Caco-2 (cell line): ENCODE measurements around the gene FOXM1. TPM values are rescaled to one million over a fixed set of nuclear protein-coding genes. Genes with fewer than 3 reads are reported as not detected.
A peak's percentile ranks its signal among the peaks of the same experiment; 100 is the strongest.

Source experiments
- BruUV-seq: library from RNA; stranded (reverse); fragments of 400-500 nt; replicated peaks from 2 replicates; lab custom pipeline; 2021; lab: Mats Ljungman, UMichigan
- CTCF ChIA-PET: fragments of 300-600 bp; sonication (Branson Sonifier 250); formaldehyde crosslinking; loops from one replicate; lab custom pipeline; 2022; ENCODE audit warnings: antibody characterized with exemption; lab: Charles Lee
- POLR2A ChIA-PET: fragments of 300-600 bp; sonication (Branson Sonifier 250); formaldehyde crosslinking; loops from one replicate; lab custom pipeline; 2022; ENCODE audit warnings: antibody characterized with exemption; lab: Charles Lee
- DNase-seq, 2 experiments: peaks; one replicate each; pipeline versions ENCODE4 v3.0.0 to v3.0.0-alpha.2; 2020 to 2022
- H3K27me3 ChIP-seq: replicated peaks from 2 replicates; pipeline ENCODE4 v1.6.0; 2011; ENCODE audit warnings: low read length; ENCODE audit not compliant: control insufficient read depth, insufficient read depth
- H3K36me3 ChIP-seq: 2 replicates; pipeline ENCODE4 v1.5.1; 2011; ENCODE audit warnings: low read length; ENCODE audit not compliant: control insufficient read depth, insufficient read depth
- H3K4me1 ChIP-seq: fragments of 250-450 bp; sonication (Bioruptor Pico); 2 replicates; pipeline ENCODE4 v1.5.1; 2020; ENCODE audit warnings: mild to moderate bottlenecking
- H3K4me3 ChIP-seq: 2 replicates; pipeline ENCODE4 v1.5.1; 2011; ENCODE audit warnings: low read depth, mild to moderate bottlenecking, control low read depth, low read length
- H3K9me3 ChIP-seq: fragments of 250-450 bp; sonication (Bioruptor Pico); 2 replicates; pipeline ENCODE4 v1.5.1; 2020; ENCODE audit warnings: mild to moderate bottlenecking, moderate library complexity
- H3K27ac Mint-ChIP-seq: one replicate; pipeline ENCODE4 v1.8.0; 2022; ENCODE audit warnings: mixed read lengths; ENCODE audit not compliant: unreplicated experiment
- H3K27me3 Mint-ChIP-seq: one replicate; pipeline ENCODE4 v1.8.0; 2022; ENCODE audit warnings: mixed read lengths; ENCODE audit not compliant: insufficient read depth, unreplicated experiment
- H3K36me3 Mint-ChIP-seq: one replicate; pipeline ENCODE4 v1.8.0; 2022; ENCODE audit warnings: mild to moderate bottlenecking, mixed read lengths; ENCODE audit not compliant: insufficient read depth, unreplicated experiment
- H3K4me1 Mint-ChIP-seq: one replicate; pipeline ENCODE4 v1.8.0; 2022; ENCODE audit warnings: low read depth, mixed read lengths; ENCODE audit not compliant: unreplicated experiment
- H3K4me3 Mint-ChIP-seq: one replicate; pipeline ENCODE4 v1.8.0; 2022; ENCODE audit warnings: mild to moderate bottlenecking, moderate library complexity, mixed read lengths; ENCODE audit not compliant: unreplicated experiment
- H3K9me3 Mint-ChIP-seq: one replicate; pipeline ENCODE4 v1.8.0; 2022; ENCODE audit warnings: mixed read lengths; ENCODE audit not compliant: unreplicated experiment
- intact Hi-C: fragments of 100-400 bp; cut with micrococcal nuclease; formaldehyde crosslinking; loops from one replicate; pipeline ENCODE4 v1.10.0; 2022; ENCODE audit not compliant: unreplicated experiment
- total RNA-seq: library from RNA; stranded (reverse); gene quantifications from 2 replicates; pipeline ENCODE4 v1.2.3, GENCODE V29; 2022
- TF ChIP-seq, protein P1 (sequence below), 2 experiments: fragments of 200-600 bp in 1 of 2; IDR thresholded peaks; 1 replicate in 1 of 2; 2 replicates in 1 of 2; pipeline versions ENCODE4 v1.5.1 to v1.8.0; 2011 to 2022; ENCODE audit warnings: antibody characterized with exemption in 1 of 2, control low read depth in 1 of 2, inconsistent platforms in 1 of 2, low read depth in 1 of 2, low read length in 1 of 2, mild to moderate bottlenecking in 1 of 2, moderate library complexity in 1 of 2; ENCODE audit not compliant: insufficient read depth in 1 of 2, severe bottlenecking in 1 of 2, unreplicated experiment in 1 of 2

The FOXM1 gene
- total RNA-seq, 1 experiment from 2014 or later, result 222 TPM

DNA sequence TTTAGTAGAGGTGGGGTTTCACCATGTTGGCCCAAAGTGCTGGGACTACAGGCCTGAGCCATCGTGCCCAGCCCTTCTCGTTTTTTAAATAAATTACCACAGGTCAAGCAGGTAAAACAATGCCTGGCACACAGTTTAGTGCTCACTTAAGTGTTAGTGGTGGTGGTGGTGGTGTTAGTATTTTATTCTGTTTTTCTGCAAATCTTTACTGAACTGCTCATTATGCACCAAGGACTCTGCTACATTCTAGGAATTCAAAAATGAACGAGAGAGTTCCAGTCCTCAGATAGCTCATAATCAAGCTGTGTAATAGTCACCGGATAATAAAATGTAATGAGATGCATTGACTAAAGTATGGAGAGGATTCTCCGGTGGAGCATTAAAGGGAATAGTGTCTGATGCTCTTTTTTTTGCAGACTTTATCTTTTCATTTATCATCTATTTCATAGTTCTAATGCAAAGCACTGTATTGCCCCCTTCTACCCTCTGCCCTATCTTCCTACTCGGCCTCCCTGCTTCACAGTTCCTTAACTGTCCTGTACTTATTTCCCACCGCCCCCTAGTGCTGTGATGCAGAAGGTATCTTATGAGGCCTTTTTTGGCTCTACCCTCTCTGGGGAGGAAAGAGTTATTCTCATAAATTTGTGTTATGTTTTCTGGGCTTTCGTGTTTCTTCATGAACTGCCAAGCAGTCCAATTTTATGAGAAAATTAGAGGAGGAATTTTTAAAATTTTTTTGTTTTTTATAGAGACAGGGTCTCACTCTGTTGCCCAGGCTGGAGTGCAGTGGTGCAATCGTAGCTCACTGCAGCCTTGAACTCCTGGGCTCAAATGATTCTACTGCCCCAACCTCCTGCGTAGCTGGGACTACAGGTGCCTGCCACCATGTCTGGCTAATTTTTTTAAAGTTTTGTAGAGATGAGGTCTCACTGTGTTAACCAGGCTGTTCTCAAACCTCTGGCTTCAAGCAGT, 63.5 kb downstream of the FOXM1 start:
- peak overlapping the region; percentile 91 for H3K4me3 Mint-ChIP-seq
- TF ChIP-seq, protein P1, sequence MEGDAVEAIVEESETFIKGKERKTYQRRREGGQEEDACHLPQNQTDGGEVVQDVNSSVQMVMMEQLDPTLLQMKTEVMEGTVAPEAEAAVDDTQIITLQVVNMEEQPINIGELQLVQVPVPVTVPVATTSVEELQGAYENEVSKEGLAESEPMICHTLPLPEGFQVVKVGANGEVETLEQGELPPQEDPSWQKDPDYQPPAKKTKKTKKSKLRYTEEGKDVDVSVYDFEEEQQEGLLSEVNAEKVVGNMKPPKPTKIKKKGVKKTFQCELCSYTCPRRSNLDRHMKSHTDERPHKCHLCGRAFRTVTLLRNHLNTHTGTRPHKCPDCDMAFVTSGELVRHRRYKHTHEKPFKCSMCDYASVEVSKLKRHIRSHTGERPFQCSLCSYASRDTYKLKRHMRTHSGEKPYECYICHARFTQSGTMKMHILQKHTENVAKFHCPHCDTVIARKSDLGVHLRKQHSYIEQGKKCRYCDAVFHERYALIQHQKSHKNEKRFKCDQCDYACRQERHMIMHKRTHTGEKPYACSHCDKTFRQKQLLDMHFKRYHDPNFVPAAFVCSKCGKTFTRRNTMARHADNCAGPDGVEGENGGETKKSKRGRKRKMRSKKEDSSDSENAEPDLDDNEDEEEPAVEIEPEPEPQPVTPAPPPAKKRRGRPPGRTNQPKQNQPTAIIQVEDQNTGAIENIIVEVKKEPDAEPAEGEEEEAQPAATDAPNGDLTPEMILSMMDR (IDR thresholded peaks at IDR 0.05; ENCODE audit: insufficient read depth in 1 of 2, low read depth in 1 of 2, low read length in 1 of 2, severe bottlenecking in 1 of 2, unreplicated experiment in 1 of 2), result peak; percentile 87 to 88
- H3K4me1 Mint-ChIP-seq, result peaks cover 6% of the 10 kb centered on the region
- Histone ChIP-seq H3K4me1 (peaks cover 8% of the 10 kb centered on the region; the same call in 1 of the 2 replicates), H3K36me3 (no peaks in the 10 kb centered on the region), H3K4me3 (peak overlapping the region; percentile 76), H3K9me3 (no peaks in the 10 kb centered on the region), H3K27me3 (no peaks in the 10 kb centered on the region)
- peak; percentile 82 for DNase-seq
- BruUV-seq, result no TSS peak
- ChIA-PET CTCF (interaction anchor here (0.6 to 2.0 kb wide), 10 partner anchors 17 to 131 kb away, joined by 3 to 11 read pairs (median 4); partner anchors contain the start of genes FKBP4, FOXM1 and RHNO1), POLR2A (interaction anchor here (0.6 to 1.5 kb wide), 4 partner anchors 17 to 87 kb away, joined by 3 to 10 read pairs (median 6); partner anchors contain the start of gene FKBP4)
- peaks cover 53% of the 10 kb centered on the region for H3K36me3 Mint-ChIP-seq
- intact Hi-C loops, result loop anchor here (1.0 to 2.0 kb wide), 3 partner anchors 63 to 77 kb away; partner anchors contain the start of genes FOXM1, RHNO1 and TULP3
- H3K27me3 Mint-ChIP-seq, result no peaks in the 10 kb centered on the region
- no peaks in the 10 kb centered on the region for H3K9me3 Mint-ChIP-seq
- H3K27ac Mint-ChIP-seq, result peak overlapping the region; percentile 96

DNA sequence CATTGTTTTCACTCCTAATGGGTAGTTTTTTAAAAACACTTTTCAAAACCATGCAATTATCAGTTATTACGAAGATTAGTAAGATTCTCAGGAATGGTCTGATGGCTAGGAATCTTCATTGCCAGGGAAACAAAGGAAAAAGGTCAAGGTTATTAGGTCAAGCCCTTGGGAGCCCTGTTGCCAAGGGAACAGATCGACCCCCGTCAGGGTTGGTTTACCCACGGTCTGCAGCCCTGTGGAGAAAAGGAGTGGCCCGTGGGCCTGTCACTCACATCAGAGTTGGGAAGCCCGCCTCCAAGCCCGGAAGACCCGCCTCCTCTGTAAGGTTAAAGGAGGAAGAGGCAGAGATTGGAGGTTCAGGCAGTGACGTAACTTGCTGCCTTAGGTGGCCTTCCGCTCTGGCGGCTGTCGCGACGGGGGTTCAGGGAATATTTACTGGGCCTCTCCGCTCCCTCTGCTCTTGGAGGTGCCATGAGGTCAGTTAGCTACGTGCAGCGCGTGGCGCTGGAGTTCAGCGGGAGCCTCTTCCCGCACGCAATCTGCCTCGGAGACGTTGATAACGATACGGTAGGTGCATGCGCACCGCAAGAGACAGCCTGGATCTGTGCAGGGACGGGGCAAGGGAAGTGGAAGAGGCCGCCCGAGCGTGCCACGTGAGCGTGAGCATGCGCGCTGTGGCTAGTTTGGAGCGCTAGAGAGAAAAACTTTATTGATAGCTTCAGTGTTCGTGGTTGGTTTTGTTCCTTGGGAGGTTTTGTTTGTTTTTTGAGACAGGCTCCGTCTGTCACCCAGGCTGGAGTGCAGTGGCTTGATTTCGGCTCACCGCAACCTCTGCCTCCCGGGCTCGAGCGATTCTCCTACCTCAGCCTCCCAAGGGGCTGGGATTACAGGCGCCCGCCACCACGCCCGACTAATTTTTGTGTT, 64.4 kb downstream of the FOXM1 start, which contains the start of gene ITFG2:
ITFG2 (plus strand) TSS at position 379 of the 924 bp plus-strand sequence; CDS start at position 472, 93 bp downstream.
- Histone ChIP-seq H3K9me3 (no peaks in the 10 kb centered on the region), H3K4me3 (peak within 1 kb of the TSS; percentile 76), H3K36me3 (no peaks in the 10 kb centered on the region), H3K4me1 (peaks cover 8% of the 10 kb centered on the region; the same call in 1 of the 2 replicates), H3K27me3 (no peaks in the 10 kb centered on the region)
- BruUV-seq, result TSS peak; percentile 77
- peak; percentile 99 to 100 for DNase-seq
- CTCF ChIA-PET, result interaction anchor here (0.6 to 2.0 kb wide), 8 partner anchors 16 to 132 kb away, joined by 3 to 11 read pairs (median 4); partner anchors contain the start of genes FOXM1 and RHNO1
- Mint-ChIP-seq H3K4me3 (peak within 1 kb of the TSS; percentile 91), H3K9me3 (no peaks in the 10 kb centered on the region), H3K36me3 (peaks cover 56% of the 10 kb centered on the region), H3K4me1 (peaks cover 6% of the 10 kb centered on the region), H3K27ac (peak within 1 kb of the TSS; percentile 96), H3K27me3 (no peaks in the 10 kb centered on the region)
- TF ChIP-seq, protein P1 (IDR thresholded peaks at IDR 0.05; ENCODE audit: insufficient read depth in 1 of 2, low read depth in 1 of 2, low read length in 1 of 2, severe bottlenecking in 1 of 2, unreplicated experiment in 1 of 2), result no peak
- POLR2A ChIA-PET, result interaction anchor here (0.6 to 1.5 kb wide), 4 partner anchors 16 to 88 kb away, joined by 3 to 10 read pairs (median 6); partner anchors contain the start of gene FKBP4
- intact Hi-C loops, result loop anchor here (1.0 to 2.0 kb wide), 5 partner anchors 16 to 146 kb away; partner anchors contain the start of genes FOXM1, RHNO1 and TULP3
